C4-2B (cell line): ENCODE measurements around the gene KNTC1.
"Not testable (repeated sequence)": the region's sequence is repeated elsewhere in the genome, so short reads cannot be mapped to it uniquely, and the experiment has no call there.

ENCODE experiments used
- CTCF ChIP-seq: fragments of 450-650 bp; conservative IDR thresholded peaks from 2 replicates; pipeline ENCODE4 v1.5.1; 2017; ENCODE audit warnings: mild to moderate bottlenecking
- ZFX ChIP-seq: fragments of 450-650 bp; IDR thresholded peaks from 2 replicates; pipeline ENCODE4 v1.6.1; 2017

GRCh38 chr12:122487807-122488206 is 39.2 kb upstream of the KNTC1 start:
- TF ChIP-seq CTCF, ZFX: not testable (repeated sequence)
